Smooth muscle cell (in vitro differentiated cells): Measurements from ENCODE around the gene TMPRSS11B. TPM values are rescaled to one million over a fixed set of nuclear protein-coding genes. Genes with fewer than 3 reads are reported as not detected.

ENCODE experiments used
- DNase-seq: peaks from one replicate; lab custom pipeline; 2025; ENCODE audit not compliant: unreplicated experiment; lab: John Stamatoyannopoulos, UW
- H2AFZ ChIP-seq: fragments of 200-600 bp; sonication (generic); 2 replicates; pipeline ENCODE4 v1.6.0; 2016; ENCODE audit warnings: antibody characterized with exemption, low read depth, mild to moderate bottlenecking
- H3F3A ChIP-seq: fragments of 200-600 bp; sonication (generic); 2 replicates; pipeline ENCODE4 v1.6.0; 2017; ENCODE audit warnings: antibody characterized with exemption, low read depth
- H3K27ac ChIP-seq: fragments of 200-600 bp; sonication (generic); 2 replicates; pipeline ENCODE4 v1.5.1; 2016; ENCODE audit warnings: low read depth, mild to moderate bottlenecking
- H3K27me3 ChIP-seq: fragments of 200-600 bp; sonication (generic); 2 replicates; pipeline ENCODE4 v1.6.1; 2016; ENCODE audit warnings: low read depth, mild to moderate bottlenecking
- H3K36me3 ChIP-seq: fragments of 200-600 bp; sonication (generic); 2 replicates; pipeline ENCODE4 v1.5.1; 2016; ENCODE audit warnings: low read depth
- H3K4me1 ChIP-seq: fragments of 200-600 bp; sonication (generic); 2 replicates; pipeline ENCODE4 v1.5.1; 2016; ENCODE audit warnings: low read depth
- H3K4me2 ChIP-seq: fragments of 200-600 bp; sonication (generic); 2 replicates; pipeline ENCODE4 v1.6.0; 2016; ENCODE audit warnings: mild to moderate bottlenecking
- H3K4me3 ChIP-seq: fragments of 200-600 bp; sonication (generic); 2 replicates; pipeline ENCODE4 v1.5.1; 2016; ENCODE audit warnings: mild to moderate bottlenecking
- H3K79me2 ChIP-seq: fragments of 200-600 bp; sonication (generic); 2 replicates; pipeline ENCODE4 v1.6.0; 2016; ENCODE audit warnings: low read depth, mild to moderate bottlenecking
- H3K9ac ChIP-seq: fragments of 200-600 bp; sonication (generic); 2 replicates; pipeline ENCODE4 v1.6.0; 2016; ENCODE audit warnings: low read depth
- H3K9me3 ChIP-seq: fragments of 200-600 bp; sonication (generic); replicated peaks from 2 replicates; pipeline ENCODE4 v1.5.1; 2016; ENCODE audit warnings: low read depth
- H4K20me1 ChIP-seq: fragments of 200-600 bp; sonication (generic); 2 replicates; pipeline ENCODE4 v1.6.0; 2016; ENCODE audit warnings: low read depth
- WGBS: methylation state at CpG from one replicate; pipeline ENCODE4 v1.1.7; 2016; ENCODE audit warnings: low lambda C conversion rate; 5-methylcytosine and 5-hydroxymethylcytosine counted together
- polyA plus RNA-seq: library from polyadenylated mRNA; unstranded; fragments of >200 nt; fragmentation: Nextera tagmentation; extraction: Ambion mirVana; gene quantifications from 2 replicates; pipeline ENCODE4 v1.2.1, GENCODE V29; 2016
- total RNA-seq: library from RNA; depleted of rRNA; stranded (reverse); fragments of >200 nt; gene quantifications from 2 replicates; pipeline ENCODE4 v1.2.3, GENCODE V29; 2014
- TF ChIP-seq, protein P1 (sequence below): fragments of 200-600 bp; sonication (generic); IDR thresholded peaks from 2 replicates; pipeline ENCODE4 v1.5.1; 2017; ENCODE audit warnings: borderline replicate concordance, mild to moderate bottlenecking, antibody characterized with exemption; ENCODE audit not compliant: insufficient read depth, poor library complexity, severe bottlenecking

TMPRSS11B gene
- total and polyA plus RNA-seq, 2 experiments from 2014 or later: 0.26 to 0.58 TPM

DNA sequence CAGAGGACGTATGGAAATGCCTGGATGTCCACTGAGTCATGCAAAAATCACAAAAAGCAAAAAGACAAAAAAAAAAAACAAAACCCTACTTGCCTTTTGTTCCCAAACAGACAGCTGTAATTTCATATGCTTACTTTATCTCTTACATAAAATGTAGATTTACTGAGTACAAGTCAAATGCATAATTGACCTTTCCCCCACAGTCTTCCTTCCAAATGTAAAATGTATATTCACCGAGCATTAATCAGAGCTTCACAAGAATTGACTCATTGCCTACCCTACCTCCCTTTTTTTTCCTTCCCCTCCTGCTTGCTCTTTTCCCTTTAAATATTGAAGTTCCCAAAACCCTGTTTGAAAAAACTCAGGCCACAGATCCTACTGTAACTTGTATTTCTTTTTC, 32.5 kb upstream of the TMPRSS11B start:
- Histone ChIP-seq H3K27me3 (no peaks in the 10 kb centered on the region), H3K9ac (no peak overlapping the region), H3K27ac (no peak overlapping the region), H3F3A (no peaks in the 10 kb centered on the region), H3K79me2 (no peaks in the 10 kb centered on the region), H3K36me3 (no peaks in the 10 kb centered on the region), H3K4me3 (no peak overlapping the region), H3K9me3 (no peaks in the 10 kb centered on the region), H4K20me1 (no peaks in the 10 kb centered on the region), H3K4me1 (no peaks in the 10 kb centered on the region), H3K4me2 (no peak overlapping the region), H2AFZ (no peak overlapping the region)
- 86% methylated on average over 2 of the region's 2 CpGs for WGBS
- TF ChIP-seq, protein P1, sequence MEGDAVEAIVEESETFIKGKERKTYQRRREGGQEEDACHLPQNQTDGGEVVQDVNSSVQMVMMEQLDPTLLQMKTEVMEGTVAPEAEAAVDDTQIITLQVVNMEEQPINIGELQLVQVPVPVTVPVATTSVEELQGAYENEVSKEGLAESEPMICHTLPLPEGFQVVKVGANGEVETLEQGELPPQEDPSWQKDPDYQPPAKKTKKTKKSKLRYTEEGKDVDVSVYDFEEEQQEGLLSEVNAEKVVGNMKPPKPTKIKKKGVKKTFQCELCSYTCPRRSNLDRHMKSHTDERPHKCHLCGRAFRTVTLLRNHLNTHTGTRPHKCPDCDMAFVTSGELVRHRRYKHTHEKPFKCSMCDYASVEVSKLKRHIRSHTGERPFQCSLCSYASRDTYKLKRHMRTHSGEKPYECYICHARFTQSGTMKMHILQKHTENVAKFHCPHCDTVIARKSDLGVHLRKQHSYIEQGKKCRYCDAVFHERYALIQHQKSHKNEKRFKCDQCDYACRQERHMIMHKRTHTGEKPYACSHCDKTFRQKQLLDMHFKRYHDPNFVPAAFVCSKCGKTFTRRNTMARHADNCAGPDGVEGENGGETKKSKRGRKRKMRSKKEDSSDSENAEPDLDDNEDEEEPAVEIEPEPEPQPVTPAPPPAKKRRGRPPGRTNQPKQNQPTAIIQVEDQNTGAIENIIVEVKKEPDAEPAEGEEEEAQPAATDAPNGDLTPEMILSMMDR: no peak
- DNase-seq: no peak

DNA sequence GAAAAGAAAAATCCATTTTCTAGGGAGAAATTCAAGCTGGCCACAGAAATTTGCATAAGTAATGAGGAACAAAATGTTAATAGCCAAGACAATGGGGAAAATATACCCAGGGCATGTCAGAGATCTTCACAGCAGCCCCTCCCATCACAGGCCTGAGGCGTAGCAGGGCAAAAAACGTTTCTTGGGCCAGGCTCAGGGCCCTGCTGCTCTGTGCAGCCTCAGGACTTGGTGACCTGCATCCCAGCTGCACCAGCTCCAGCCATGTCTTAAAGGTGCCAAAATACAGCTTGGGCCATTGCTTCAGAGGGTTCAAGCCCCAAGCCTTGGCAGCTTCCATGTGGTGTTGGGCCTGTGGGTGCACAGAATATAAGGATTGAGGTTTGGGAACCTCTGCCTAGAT, 32.1 kb upstream of the TMPRSS11B start:
- Histone ChIP-seq H3K79me2 (no peaks in the 10 kb centered on the region), H3F3A (no peaks in the 10 kb centered on the region), H3K27ac (no peak overlapping the region), H4K20me1 (no peaks in the 10 kb centered on the region), H3K9me3 (no peaks in the 10 kb centered on the region), H3K4me3 (no peak overlapping the region), H3K36me3 (no peaks in the 10 kb centered on the region), H3K27me3 (no peaks in the 10 kb centered on the region), H3K9ac (no peak overlapping the region), H3K4me2 (no peak overlapping the region), H3K4me1 (peaks cover 3% of the 10 kb centered on the region), H2AFZ (no peak overlapping the region)
- WGBS: 59% methylated on average over 2 of the region's 2 CpGs
- TF ChIP-seq, protein P1: no peak
- no peak for DNase-seq

- peak overlapping the region; percentile 97 for H2AFZ ChIP-seq
- TF ChIP-seq, protein P1: no peak
- H3K27me3 ChIP-seq: no peaks in the 10 kb centered on the region
- H3K27ac ChIP-seq: no peak overlapping the region
- H3K9ac ChIP-seq: no peak overlapping the region
- H3F3A ChIP-seq: no peaks in the 10 kb centered on the region
- DNase-seq: no peak
- 76% methylated on average over 2 of the region's 2 CpGs for WGBS
- peak overlapping the region; percentile 67 for H3K4me3 ChIP-seq
- H3K9me3 ChIP-seq: no peaks in the 10 kb centered on the region
- H3K79me2 ChIP-seq: no peaks in the 10 kb centered on the region
- H4K20me1 ChIP-seq: no peaks in the 10 kb centered on the region
- peaks cover 7% of the 10 kb centered on the region for H3K4me1 ChIP-seq
- peak overlapping the region; percentile 89 for H3K4me2 ChIP-seq
- no peaks in the 10 kb centered on the region for H3K36me3 ChIP-seq
These were observed 27.4 kb upstream of the TMPRSS11B start for GRCh38 chr4:68272860-68273259.

DNA sequence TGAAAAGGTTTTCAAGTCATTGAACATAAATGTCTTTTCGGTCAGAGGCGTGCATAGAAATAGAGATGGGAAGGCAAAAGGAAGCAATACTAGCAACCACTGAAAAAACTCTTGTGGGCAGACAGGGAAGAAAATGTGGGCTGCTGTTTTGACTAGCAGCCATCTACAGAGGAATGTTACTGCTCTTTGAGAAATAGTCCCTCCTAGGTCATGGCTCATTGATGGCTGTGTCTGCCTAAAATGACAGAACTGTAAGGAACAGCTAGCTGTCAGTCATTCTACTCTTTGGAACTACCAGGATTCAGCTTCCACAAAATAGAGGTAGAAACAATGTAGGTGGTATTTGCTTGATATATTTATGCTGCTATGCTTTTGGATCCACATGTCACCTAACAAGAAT, 26.9 kb upstream of the TMPRSS11B start:
- H3K4me3 ChIP-seq: peak overlapping the region; percentile 67
- peaks cover 7% of the 10 kb centered on the region for H3K4me1 ChIP-seq
- H4K20me1 ChIP-seq: no peaks in the 10 kb centered on the region
- no peaks in the 10 kb centered on the region for H3K27me3 ChIP-seq
- H3K36me3 ChIP-seq: no peaks in the 10 kb centered on the region
- H3K27ac ChIP-seq: peak overlapping the region; percentile 40
- TF ChIP-seq, protein P1: no peak
- peak overlapping the region; percentile 97 for H2AFZ ChIP-seq
- H3K79me2 ChIP-seq: no peaks in the 10 kb centered on the region
- DNase-seq: no peak
- H3K9me3 ChIP-seq: no peaks in the 10 kb centered on the region
- peak overlapping the region; percentile 70 for H3K9ac ChIP-seq
- peak overlapping the region; percentile 89 for H3K4me2 ChIP-seq
- 15% methylated on average over 2 of the region's 2 CpGs for WGBS
- no peaks in the 10 kb centered on the region for H3F3A ChIP-seq
